ENCODE results near the gene CCNJ.
"Not testable (repeated sequence)": the region's sequence is repeated elsewhere in the genome, so short reads cannot be mapped to it uniquely, and the experiment has no call there.

The CCNJ gene, protein sequence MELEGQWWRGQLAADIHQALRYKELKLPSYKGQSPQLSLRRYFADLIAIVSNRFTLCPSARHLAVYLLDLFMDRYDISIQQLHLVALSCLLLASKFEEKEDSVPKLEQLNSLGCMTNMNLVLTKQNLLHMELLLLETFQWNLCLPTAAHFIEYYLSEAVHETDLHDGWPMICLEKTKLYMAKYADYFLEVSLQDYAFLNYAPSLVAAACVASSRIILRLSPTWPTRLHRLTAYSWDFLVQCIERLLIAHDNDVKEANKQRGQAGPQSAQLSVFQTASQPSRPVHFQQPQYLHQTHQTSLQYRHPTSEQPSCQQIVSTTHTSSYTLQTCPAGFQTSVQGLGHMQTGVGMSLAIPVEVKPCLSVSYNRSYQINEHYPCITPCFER

DNA sequence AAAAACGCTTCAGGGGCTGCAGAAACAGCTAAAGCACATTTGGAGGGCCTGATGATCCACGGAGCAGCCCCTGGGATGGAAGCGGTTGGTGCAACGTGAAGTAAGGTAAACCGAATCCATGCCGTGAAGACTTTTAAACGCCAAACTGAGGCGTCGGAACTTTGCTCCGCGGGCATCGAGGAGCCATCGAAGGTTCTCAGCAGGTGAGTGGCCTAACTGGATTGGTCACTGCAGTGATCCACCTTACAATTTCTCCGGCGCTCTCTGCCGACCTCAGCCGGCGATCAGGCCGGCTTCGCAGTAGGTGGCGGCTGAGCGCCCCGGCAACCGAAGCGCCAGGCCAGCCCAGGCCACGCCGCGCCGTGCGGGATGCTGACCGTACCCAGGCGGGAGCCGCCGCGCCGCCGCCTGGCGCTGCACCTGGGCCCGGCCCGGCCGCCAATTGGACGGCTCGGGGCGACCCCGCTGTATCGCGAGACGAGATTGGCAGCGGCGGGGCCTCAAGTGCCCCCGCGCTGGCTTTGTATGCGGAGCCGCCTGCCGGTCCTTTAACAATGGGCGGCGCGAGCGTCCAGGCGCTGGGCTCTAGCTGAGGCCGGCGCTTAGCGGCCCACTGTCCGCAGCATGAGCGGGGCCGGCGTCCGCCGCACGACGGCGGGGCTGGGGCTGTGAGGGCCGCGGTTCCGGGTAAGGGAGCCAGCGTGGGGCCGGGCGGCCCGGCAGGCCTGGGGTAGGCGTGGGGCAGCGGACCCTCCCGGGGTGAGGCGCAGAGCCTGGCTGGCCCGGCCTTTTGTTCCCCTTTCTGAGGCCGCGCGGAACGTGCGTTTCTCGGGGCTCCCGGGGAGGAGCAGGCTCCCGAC lies at the start of gene CCNJ:
Gene CCNJ (plus strand): TSS at position 551 of the 860 bp plus-strand sequence. CDS start 811 bp downstream, outside the sequence.
- TF ChIP-seq POLR2A (IDR thresholded peaks at IDR 0.05; ENCODE audit: low read length) (peak; percentile 60), GATA1 (IDR thresholded peaks at IDR 0.05; ENCODE audit: low read depth, low read length) (no peak)
- DNase-seq: peak; percentile 90 to 92

- DNase-seq: not testable (repeated sequence)
Observed at GRCh38 chr10:95994376-95994775, 49.0 kb upstream of the CCNJ start.

DNA sequence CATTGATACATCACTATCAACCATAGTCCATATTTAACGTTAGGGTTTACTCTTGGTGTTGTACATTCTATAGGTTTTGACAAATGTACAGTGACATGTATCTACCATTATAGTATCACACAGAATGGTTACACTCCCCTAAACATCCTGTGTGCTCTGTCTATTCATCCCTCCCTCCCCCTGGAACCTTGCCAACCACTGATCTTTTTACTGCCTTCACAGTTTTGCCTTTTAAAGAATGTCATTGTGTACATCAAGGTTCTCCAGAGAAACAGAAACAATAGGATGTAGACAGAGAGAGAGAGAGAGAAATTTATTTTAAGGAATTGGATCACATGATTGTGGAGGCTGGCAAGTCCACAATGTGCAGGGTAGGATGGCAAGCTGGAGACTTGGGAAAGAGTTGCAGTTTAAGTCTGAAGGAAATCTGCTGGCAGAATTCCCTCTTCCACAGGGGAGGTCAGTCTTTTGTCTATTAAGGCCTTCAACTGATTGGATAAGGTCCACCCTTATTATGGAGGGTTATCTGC lies 45.1 kb upstream of the CCNJ start:
- TF ChIP-seq GATA1 (IDR thresholded peaks at IDR 0.05; ENCODE audit: low read depth, low read length): no peak
- TF ChIP-seq POLR2A (IDR thresholded peaks at IDR 0.05; ENCODE audit: low read length): no peak
- DNase-seq: no peak

DNA sequence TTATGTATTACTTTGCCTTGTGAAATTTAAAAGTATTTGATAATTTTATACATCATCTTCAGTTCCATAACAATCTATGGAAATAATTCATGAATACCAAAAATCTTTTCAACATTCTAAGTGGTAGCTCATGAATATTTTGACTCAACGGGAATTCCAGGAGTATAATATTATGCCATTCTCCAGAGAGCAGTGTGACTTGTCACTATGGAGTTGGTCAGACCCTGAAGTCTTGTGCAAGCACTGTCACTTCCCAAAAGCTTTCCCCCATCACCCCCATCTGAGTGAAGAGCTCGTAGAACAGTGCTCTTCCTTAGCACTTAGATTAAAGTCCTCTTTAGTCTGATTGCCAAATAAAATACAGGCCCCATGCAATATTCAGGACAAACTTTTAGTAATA lies 29.4 kb upstream of the CCNJ start:
- TF ChIP-seq POLR2A (IDR thresholded peaks at IDR 0.05; ENCODE audit: low read length): no peak
- no peak for DNase-seq

DNA sequence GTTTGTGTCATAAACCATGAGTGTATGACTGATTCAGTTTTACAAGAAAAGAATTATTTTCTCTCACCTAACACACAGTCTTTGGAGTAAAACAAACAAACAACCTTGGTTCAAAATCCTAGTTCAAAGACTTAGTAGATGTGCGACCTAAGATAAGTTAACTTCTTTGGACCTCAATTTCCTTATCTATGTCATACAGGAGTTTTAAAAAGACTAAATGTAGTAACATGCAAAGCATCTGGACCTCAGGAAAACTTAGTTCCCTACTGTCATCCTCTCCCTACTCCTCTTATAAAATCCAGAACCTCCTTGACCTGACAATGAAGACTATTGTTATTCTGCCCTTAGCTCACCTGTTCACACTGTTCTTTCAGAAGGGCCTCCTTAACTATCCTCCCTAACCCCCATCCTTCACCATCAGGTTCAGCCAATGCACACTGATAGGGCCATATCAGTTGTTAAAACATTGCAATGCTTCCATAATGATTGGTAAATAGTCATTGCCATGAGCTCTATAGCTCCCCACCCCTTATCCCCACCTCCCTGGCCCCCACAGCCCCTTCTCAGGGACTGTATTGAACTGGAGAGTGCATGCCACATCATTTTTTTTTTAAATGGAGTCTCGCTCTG lies 28.8 kb upstream of the CCNJ start:
- TF ChIP-seq POLR2A (IDR thresholded peaks at IDR 0.05; ENCODE audit: low read length) (no peak), GATA1 (IDR thresholded peaks at IDR 0.05; ENCODE audit: low read depth, low read length) (no peak)
- DNase-seq: peak; percentile 63 to 86

GRCh38 chr10:96017191-96017687 lies 26.1 kb upstream of the CCNJ start:
- TF ChIP-seq POLR2A (IDR thresholded peaks at IDR 0.05; ENCODE audit: low read length) (no peak), GATA1 (IDR thresholded peaks at IDR 0.05; ENCODE audit: low read depth, low read length) (no peak)
- peak; percentile 63 to 78 for DNase-seq

DNA sequence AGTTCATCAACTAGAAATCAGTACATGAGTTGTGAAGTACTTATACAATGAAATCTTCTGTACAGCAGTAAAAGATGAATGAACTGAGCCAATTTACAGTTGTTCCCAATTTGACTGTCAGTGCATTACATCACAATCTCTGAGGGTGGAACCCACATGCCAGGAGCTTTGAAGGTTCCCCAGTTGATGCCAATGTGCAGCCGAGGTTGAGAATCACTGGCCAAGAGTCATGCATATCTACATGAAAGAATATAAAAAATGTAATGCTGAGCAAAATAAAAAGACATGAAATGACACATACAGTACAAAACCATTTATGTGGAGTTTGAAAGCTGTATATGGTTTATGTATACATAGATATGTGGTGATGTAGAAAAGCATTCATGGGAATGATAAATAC lies 22.1 kb upstream of the CCNJ start:
- no peak for DNase-seq

DNA sequence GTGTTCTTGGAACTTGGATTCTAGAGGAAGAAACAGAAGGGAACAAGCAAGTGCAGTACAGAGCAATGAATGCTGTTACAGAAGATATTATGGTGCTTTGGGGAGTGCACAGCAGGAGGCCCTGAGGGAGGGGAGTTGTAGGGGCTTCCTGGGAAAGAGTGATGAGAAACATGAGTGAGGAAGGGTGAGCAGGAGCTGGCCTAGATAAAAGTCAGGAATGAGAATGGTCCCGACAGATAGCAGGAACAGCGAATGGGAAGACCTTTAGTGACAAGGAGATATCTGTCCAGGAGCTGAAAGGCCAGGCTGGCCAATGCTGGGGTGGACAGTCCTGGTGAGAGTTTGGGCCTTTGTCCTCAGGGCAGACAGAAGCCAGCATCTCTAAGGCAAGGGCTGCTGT lies 20.6 kb upstream of the CCNJ start:
- DNase-seq: no peak
- TF ChIP-seq POLR2A (IDR thresholded peaks at IDR 0.05; ENCODE audit: low read length): no peak
- no peak for TF ChIP-seq GATA1 (IDR thresholded peaks at IDR 0.05; ENCODE audit: low read depth, low read length)

More for the DNA sequence above, 22.1 kb upstream of the CCNJ start:
- TF ChIP-seq GATA1 (IDR thresholded peaks at IDR 0.05; ENCODE audit: low read depth, low read length) (no peak), POLR2A (IDR thresholded peaks at IDR 0.05; ENCODE audit: low read length) (no peak)

DNA sequence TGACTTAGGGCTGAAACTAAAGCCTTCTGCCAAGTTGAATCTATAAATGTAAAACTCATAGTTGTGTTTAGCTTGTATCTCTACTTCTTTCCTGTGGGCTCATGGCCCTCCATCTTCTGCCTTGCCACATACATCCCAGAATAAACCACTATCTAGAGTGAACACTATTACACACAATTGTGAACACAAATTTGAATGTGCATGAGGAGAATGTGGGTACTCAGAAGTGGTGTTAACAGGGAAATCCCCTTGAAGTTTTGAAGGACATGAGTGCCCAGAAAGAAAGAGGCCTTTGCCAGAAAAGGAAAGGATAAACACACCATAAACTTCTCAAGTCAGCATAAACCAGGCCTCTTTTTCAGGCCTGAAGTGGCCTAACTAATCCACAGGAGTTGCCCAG lies 20.2 kb upstream of the CCNJ start:
- TF ChIP-seq GATA1 (IDR thresholded peaks at IDR 0.05; ENCODE audit: low read depth, low read length) (no peak), POLR2A (IDR thresholded peaks at IDR 0.05; ENCODE audit: low read length) (no peak)
- no peak for DNase-seq

DNA sequence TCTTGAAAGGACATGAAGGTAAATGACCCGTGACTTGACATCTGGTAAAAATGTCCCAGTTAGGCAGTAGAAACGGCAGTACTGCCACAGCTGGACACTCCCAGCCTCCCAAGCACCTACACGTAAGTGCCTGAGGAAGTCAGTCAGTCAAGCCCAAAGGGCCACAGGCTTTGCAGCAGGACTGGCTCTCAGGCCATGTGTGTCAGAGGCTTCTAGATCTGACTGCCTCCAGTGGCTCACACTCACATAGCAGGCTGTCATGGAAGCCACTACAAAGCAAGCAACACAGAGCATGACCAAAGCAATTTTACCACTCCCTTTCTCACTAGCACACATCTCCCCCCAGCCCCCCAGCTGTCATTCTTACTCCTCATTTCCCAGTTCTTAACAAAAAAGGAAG lies 17.8 kb upstream of the CCNJ start:
- no peak for TF ChIP-seq POLR2A (IDR thresholded peaks at IDR 0.05; ENCODE audit: low read length)
- no peak for TF ChIP-seq GATA1 (IDR thresholded peaks at IDR 0.05; ENCODE audit: low read depth, low read length)
- DNase-seq: peak; percentile 12 to 33

- DNase-seq: no peak
- TF ChIP-seq GATA1 (IDR thresholded peaks at IDR 0.05; ENCODE audit: low read depth, low read length): no peak
- TF ChIP-seq POLR2A (IDR thresholded peaks at IDR 0.05; ENCODE audit: low read length): no peak
Observed at GRCh38 chr10:96034625-96035024, 8.8 kb upstream of the CCNJ start.

DNA sequence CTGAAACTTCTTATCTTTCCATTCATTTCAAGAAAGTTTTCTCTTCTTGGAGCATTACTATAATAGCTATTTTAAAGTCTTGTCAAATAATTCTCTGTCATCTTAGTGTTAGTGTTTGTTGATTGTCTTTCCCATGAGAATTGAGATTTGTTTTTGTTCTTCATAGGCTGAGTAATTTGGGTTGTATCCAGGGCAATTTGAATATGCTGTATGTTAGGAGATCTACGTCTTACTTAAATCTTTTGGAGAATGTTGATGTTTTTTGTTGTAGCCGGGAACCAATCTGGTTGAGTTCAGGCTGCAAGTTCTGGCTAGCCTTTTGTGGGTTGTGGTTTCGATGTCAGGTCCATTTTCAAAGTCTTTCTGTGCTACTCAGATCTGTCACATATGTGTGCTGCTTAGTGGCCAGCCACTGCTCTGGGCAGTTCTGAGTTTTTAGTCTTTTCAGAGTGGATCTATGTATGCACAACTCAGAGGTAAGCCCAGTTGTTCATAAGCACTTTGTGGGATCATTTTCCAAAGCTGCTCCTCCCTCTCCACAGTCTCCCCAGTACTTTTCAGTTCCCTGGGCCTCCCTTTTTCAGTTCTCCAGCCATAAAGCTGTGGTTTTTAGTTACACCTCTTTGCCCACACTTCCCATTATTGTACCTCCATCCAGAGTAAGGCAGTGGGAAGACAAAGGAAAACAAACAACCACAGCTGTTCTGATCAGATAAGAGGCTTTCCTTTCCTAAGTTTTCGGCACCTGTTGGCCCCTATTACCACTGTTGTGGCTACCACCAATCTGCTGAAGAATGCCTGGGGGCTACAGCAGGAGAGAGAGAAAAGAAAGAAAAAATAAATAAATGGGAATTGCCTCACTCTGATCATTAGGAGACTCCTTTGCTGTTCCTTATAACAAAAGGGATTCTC lies 4.7 kb upstream of the CCNJ start:
- no peak for TF ChIP-seq POLR2A (IDR thresholded peaks at IDR 0.05; ENCODE audit: low read length)
- TF ChIP-seq GATA1 (IDR thresholded peaks at IDR 0.05; ENCODE audit: low read depth, low read length): no peak
- DNase-seq: no peak

DNA sequence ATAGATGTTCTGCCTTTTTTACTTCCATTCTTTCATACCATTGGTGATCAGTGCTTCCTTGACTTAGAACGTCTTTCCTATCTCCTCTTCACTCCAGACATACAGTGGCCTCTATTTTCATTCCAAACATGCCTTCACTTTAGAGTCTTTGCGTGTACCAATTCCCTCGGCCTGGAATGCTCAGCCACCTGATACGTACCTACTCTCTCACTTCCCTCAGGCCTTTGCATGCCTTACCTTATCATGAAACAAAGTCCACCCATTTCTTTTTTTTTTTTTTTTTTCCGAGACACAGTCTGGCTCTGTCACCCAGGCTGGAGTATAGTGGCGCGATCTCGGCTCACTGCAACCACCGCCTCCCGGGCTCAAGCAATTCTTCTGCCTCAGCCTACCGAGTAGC lies 2.2 kb upstream of the CCNJ start:
- DNase-seq: no peak
- no peak for TF ChIP-seq GATA1 (IDR thresholded peaks at IDR 0.05; ENCODE audit: low read depth, low read length)
- no peak for TF ChIP-seq POLR2A (IDR thresholded peaks at IDR 0.05; ENCODE audit: low read length)
